ENCODE measurements around the gene LOXL1. TPM values are rescaled to one million over a fixed set of nuclear protein-coding genes. Genes with fewer than 3 reads are reported as not detected.

LOXL1 gene
- total and polyA plus RNA-seq, 9 of the 15 experiments (the other 6 are each of a cell fraction or from before 2014, with no cell fraction given): 0.14 TPM; not detected in 8

DNA sequence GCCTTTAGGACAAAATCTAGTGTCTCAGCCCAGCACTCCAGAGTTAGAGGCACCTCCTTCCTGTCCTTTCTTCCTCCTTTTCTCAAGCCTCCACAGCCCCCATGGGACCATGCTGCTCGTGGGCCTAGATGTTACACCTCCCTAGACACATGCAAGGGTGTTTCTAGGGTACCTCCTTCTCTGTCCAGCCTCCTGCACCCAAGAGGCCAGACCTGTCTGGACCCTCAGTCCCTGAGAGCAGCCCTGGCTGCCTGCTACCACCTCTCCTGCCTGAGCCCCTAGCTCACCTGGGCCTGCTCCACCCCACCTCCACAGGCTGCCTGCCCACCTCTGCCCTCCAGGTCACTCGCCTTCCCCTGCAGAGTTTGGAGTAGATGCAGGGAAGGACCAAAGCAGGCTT lies 5.2 kb downstream of the LOXL1 start (continued):
- TF ChIP-seq, protein P1, sequence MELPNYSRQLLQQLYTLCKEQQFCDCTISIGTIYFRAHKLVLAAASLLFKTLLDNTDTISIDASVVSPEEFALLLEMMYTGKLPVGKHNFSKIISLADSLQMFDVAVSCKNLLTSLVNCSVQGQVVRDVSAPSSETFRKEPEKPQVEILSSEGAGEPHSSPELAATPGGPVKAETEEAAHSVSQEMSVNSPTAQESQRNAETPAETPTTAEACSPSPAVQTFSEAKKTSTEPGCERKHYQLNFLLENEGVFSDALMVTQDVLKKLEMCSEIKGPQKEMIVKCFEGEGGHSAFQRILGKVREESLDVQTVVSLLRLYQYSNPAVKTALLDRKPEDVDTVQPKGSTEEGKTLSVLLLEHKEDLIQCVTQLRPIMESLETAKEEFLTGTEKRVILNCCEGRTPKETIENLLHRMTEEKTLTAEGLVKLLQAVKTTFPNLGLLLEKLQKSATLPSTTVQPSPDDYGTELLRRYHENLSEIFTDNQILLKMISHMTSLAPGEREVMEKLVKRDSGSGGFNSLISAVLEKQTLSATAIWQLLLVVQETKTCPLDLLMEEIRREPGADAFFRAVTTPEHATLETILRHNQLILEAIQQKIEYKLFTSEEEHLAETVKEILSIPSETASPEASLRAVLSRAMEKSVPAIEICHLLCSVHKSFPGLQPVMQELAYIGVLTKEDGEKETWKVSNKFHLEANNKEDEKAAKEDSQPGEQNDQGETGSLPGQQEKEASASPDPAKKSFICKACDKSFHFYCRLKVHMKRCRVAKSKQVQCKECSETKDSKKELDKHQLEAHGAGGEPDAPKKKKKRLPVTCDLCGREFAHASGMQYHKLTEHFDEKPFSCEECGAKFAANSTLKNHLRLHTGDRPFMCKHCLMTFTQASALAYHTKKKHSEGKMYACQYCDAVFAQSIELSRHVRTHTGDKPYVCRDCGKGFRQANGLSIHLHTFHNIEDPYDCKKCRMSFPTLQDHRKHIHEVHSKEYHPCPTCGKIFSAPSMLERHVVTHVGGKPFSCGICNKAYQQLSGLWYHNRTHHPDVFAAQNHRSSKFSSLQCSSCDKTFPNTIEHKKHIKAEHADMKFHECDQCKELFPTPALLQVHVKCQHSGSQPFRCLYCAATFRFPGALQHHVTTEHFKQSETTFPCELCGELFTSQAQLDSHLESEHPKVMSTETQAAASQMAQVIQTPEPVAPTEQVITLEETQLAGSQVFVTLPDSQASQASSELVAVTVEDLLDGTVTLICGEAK (IDR thresholded peaks at IDR 0.05): no peak
- TF ChIP-seq, protein P1 (CRISPR knock-in tag; IDR thresholded peaks at IDR 0.05): no peak
- TF ChIP-seq, protein P2, sequence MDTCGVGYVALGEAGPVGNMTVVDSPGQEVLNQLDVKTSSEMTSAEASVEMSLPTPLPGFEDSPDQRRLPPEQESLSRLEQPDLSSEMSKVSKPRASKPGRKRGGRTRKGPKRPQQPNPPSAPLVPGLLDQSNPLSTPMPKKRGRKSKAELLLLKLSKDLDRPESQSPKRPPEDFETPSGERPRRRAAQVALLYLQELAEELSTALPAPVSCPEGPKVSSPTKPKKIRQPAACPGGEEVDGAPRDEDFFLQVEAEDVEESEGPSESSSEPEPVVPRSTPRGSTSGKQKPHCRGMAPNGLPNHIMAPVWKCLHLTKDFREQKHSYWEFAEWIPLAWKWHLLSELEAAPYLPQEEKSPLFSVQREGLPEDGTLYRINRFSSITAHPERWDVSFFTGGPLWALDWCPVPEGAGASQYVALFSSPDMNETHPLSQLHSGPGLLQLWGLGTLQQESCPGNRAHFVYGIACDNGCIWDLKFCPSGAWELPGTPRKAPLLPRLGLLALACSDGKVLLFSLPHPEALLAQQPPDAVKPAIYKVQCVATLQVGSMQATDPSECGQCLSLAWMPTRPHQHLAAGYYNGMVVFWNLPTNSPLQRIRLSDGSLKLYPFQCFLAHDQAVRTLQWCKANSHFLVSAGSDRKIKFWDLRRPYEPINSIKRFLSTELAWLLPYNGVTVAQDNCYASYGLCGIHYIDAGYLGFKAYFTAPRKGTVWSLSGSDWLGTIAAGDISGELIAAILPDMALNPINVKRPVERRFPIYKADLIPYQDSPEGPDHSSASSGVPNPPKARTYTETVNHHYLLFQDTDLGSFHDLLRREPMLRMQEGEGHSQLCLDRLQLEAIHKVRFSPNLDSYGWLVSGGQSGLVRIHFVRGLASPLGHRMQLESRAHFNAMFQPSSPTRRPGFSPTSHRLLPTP (IDR thresholded peaks at IDR 0.05; ENCODE audit: borderline replicate concordance, extremely low read depth, insufficient read length): no peak
- TF ChIP-seq NELFE (IDR thresholded peaks at IDR 0.05; ENCODE audit: insufficient read depth, insufficient read length) (no peak), SIX5 (IDR thresholded peaks at IDR 0.05; ENCODE audit: borderline replicate concordance in 1 of 2, insufficient read depth in 1 of 2, low read depth in 1 of 2, low read length in 2 of 2) (no peak), ZNF75A (CRISPR knock-in tag; IDR thresholded peaks at IDR 0.05) (no peak), EZH2 (IDR thresholded peaks at IDR 0.05; ENCODE audit: borderline replicate concordance, low read depth, low read length) (no peak), HMG20B (CRISPR knock-in tag; IDR thresholded peaks at IDR 0.05) (no peak)
- TF ChIP-seq, protein P3, sequence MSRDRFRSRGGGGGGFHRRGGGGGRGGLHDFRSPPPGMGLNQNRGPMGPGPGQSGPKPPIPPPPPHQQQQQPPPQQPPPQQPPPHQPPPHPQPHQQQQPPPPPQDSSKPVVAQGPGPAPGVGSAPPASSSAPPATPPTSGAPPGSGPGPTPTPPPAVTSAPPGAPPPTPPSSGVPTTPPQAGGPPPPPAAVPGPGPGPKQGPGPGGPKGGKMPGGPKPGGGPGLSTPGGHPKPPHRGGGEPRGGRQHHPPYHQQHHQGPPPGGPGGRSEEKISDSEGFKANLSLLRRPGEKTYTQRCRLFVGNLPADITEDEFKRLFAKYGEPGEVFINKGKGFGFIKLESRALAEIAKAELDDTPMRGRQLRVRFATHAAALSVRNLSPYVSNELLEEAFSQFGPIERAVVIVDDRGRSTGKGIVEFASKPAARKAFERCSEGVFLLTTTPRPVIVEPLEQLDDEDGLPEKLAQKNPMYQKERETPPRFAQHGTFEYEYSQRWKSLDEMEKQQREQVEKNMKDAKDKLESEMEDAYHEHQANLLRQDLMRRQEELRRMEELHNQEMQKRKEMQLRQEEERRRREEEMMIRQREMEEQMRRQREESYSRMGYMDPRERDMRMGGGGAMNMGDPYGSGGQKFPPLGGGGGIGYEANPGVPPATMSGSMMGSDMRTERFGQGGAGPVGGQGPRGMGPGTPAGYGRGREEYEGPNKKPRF (IDR thresholded peaks at IDR 0.05; ENCODE audit: low read depth, low read length): no peak
- TF ChIP-seq, protein P4, sequence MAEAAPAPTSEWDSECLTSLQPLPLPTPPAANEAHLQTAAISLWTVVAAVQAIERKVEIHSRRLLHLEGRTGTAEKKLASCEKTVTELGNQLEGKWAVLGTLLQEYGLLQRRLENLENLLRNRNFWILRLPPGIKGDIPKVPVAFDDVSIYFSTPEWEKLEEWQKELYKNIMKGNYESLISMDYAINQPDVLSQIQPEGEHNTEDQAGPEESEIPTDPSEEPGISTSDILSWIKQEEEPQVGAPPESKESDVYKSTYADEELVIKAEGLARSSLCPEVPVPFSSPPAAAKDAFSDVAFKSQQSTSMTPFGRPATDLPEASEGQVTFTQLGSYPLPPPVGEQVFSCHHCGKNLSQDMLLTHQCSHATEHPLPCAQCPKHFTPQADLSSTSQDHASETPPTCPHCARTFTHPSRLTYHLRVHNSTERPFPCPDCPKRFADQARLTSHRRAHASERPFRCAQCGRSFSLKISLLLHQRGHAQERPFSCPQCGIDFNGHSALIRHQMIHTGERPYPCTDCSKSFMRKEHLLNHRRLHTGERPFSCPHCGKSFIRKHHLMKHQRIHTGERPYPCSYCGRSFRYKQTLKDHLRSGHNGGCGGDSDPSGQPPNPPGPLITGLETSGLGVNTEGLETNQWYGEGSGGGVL (CRISPR knock-in tag; IDR thresholded peaks at IDR 0.05): no peak

All from K562 (cell line).